Thyroid gland (tissue), 4 donors: ENCODE results near the gene RPL32.

Source experiments
- CTCF ChIP-seq, 6 experiments: fragments of 200-600 bp in 3 of 6; fragments of 450-650 bp in 3 of 6; sonication (generic) in 3 of 6; IDR thresholded peaks; one replicate each; pipeline ENCODE4 v1.5.1; 2016 to 2019; ENCODE audit warnings: antibody characterized with exemption in 6 of 6, mild to moderate bottlenecking in 2 of 6, inconsistent platforms in 1 of 6, moderate library complexity in 1 of 6
- POLR2A ChIP-seq, 2 donors: fragments of 450-650 bp; IDR thresholded peaks; one replicate each; pipeline ENCODE4 v1.6.1; 2017; ENCODE audit warnings: antibody characterized with exemption in 2 of 2, mild to moderate bottlenecking in 2 of 2, moderate library complexity in 1 of 2

- no peak for TF ChIP-seq CTCF (IDR thresholded peaks at IDR 0.05)
- TF ChIP-seq POLR2A (IDR thresholded peaks at IDR 0.05): no peak
Measured at GRCh38 chr3:12791430-12791829, 49.9 kb downstream of the RPL32 start.
